AG09309 (cell line): Measurements from ENCODE around the gene RBM18.

Experiments used
- DNase-seq: peaks from one replicate; pipeline ENCODE4 v3.0.0-alpha.2; 2010; ENCODE audit warnings: low read depth
- H3K4me3 ChIP-seq: 2 replicates; pipeline ENCODE4 v1.5.1; 2011; ENCODE audit warnings: mild to moderate bottlenecking, low read depth, low read length, moderate library complexity; ENCODE audit not compliant: control insufficient read depth
- TF ChIP-seq, protein P1 (sequence below): IDR thresholded peaks from 2 replicates; pipeline ENCODE4 v1.5.1; 2011; ENCODE audit warnings: mild to moderate bottlenecking, low read depth, low read length, inconsistent platforms; ENCODE audit not compliant: insufficient read depth, control insufficient read depth; ENCODE audit errors: missing control alignments

The RBM18 gene

DNA sequence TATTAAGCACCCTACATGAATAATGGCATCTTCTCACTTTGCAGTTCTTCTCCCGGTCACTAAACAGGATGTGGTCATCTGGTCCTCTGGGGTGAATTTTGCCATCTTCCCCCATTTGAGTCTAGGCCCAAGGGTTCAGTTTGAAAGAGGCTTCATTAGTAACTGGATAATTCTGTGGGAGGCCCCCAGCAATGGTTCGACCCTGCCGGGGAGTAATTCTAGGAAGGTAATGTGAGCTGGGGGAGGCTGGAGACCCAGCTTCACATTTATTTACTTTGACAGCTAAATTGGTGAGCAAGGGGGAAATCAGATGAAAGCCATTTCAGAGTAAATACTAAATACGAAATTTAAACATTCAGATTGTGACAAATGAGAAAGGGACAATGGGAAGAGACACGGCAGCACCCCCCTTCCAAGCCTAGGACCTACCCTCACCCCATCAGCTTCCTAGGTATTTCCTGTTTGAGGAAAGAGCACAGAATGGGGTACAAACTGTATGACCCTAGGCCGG, 31.8 kb downstream of the RBM18 start:
- no peak overlapping the region for H3K4me3 ChIP-seq
- TF ChIP-seq, protein P1, sequence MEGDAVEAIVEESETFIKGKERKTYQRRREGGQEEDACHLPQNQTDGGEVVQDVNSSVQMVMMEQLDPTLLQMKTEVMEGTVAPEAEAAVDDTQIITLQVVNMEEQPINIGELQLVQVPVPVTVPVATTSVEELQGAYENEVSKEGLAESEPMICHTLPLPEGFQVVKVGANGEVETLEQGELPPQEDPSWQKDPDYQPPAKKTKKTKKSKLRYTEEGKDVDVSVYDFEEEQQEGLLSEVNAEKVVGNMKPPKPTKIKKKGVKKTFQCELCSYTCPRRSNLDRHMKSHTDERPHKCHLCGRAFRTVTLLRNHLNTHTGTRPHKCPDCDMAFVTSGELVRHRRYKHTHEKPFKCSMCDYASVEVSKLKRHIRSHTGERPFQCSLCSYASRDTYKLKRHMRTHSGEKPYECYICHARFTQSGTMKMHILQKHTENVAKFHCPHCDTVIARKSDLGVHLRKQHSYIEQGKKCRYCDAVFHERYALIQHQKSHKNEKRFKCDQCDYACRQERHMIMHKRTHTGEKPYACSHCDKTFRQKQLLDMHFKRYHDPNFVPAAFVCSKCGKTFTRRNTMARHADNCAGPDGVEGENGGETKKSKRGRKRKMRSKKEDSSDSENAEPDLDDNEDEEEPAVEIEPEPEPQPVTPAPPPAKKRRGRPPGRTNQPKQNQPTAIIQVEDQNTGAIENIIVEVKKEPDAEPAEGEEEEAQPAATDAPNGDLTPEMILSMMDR, result no peak
- DNase-seq, result no peak

DNA sequence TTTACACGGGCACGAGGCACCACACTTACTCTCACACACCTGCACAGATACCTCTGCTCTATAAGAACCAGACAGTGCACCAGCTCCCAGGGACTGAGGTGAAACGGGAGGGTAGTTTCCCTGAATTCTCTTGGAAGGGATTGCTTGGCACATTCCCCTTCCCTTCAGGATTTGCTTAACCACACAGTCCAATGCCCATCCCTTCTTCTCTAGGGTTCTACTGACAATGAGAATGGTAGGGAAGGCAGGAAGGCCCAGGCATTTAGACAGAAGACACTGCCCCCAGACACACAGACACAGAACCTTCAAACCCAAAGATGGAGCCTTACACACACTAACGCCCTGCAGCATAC, 35.2 kb downstream of the RBM18 start:
- H3K4me3 ChIP-seq, result no peak overlapping the region
- no peak for DNase-seq
- TF ChIP-seq, protein P1, result no peak

DNA sequence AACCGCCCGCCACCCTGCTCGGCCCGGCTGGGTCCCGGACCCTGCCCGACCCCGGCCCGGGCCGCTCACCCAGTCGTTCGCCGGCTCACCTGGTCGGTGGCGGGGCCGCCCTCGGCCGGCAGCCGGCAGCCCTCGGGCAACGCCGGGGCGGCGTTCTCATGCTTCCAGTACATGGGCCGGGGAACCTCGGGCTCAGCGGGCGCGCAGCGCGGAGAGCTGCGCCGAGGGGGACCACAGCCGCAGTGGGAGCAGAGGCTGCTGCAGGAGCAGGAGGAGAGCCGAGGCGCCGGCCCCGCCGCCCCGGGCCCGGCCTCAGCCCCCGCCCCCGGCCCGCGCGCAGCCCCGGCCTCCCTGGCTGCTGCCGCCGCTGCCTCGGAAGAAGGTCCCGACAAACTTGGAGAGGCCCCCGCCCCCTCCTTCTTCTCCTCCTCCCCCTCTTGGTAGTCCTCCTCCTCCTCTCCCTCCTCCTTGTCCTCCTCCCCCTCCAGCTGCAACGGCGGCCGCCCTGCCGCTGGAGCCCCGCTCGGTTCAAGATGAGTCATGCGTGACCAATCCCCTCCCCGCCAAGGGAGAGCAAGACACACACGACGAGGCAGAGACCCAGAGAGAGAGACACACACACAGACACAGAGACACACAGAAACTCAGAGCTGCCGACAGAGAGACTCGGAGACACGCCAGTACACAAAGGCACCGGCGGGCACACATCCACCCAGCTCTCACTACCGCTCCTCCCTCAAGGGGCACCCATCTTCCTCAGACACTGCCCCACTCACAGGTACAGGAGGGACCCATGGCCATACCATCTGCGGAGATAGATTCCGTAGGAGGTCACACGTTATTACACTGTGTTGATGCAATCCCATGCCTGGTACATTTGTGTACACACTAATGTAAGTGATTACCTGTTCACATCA, 35.8 kb downstream of the RBM18 start, which contains the start of gene LHX6:
Gene LHX6 (minus strand): TSS at position 390 of the 917 bp plus-strand sequence. CDS start 217 bp downstream, at position 173.
- H3K4me3 ChIP-seq, result no peak within 1 kb of the TSS; the same call in 1 of the 2 replicates
- TF ChIP-seq, protein P1, result no peak
- DNase-seq, result no peak

DNA sequence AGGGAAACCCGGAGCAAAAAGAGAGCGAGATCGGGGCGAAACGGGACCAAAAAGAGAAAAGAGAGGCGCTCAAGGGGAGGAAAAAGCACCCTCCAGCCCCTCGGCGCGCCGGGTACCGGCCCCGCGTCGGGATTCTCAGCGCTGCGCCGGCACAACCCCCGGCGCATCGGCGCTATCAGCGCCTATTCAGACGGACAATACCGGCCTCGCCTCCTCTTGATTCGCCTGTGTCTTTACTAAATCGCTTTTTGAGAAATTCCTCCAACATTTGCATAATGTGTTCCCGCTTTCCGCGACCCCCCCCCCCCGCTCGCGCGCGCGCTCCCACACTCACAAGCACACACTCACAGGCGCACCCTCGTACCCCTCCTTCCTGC, 36.5 kb downstream of the RBM18 start:
- TF ChIP-seq, protein P1, result no peak
- no peak for DNase-seq
- H3K4me3 ChIP-seq, result no peak overlapping the region; the same call in 1 of the 2 replicates

DNA sequence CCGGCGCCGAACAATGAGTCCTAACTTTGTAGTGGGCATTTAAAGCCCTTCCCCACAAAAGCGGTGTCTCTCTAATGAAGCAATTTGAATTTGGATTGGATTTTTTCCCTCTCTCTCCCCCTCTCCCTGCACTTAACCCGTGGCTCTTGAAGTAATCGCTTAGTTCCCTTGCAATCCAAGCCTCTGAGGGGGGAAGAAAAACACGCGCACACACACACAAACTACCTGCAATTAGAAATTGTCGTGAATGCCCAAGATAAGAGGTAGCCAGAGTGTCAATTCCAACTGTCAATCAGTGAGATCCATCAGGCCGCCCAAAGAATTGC, 37.1 kb downstream of the RBM18 start:
- H3K4me3 ChIP-seq, result no peak overlapping the region

DNA sequence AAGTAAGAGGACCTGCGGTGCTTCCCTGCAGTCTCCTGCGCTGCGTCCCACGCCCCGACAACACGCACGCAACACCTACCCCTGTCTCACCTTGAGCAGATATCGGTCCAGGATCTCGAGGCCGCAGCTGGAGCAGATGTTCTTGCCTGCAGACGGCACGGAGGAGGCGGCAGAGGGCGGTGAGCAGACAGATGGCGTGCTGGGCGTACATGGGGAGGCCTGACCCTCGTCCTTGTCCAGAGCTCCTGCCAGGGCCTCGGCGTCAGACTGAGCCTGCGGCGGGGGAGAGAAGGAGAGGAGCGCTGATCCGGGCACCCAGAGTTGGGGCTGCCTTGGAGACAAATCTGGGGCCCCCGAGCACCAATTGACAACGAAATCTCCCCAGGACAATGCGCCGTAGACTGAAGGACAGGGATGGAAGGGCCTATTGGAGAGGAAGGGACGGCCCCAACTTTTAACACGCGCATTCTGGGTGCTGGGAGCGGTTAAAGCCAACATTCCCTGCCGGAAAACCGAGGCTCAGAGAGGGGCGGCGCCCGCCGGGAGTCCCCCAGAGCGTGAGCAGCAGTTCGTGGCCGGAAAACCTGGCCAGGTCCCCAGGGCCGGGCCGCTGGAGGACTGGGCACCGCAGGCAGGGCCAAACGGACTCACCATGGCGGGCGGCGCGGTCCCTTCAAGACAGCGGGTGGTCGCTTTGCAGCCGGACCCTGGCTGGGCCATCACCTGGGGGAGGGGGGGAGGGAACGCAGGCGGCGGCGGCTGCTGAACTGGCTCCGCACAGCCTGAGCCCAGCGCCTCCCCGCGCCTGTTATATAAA, 37.7 kb downstream of the RBM18 start:
- no peak for DNase-seq
- no peak overlapping the region for H3K4me3 ChIP-seq
- TF ChIP-seq, protein P1, result no peak

More for the DNA sequence above, 37.1 kb downstream of the RBM18 start:
- no peak for DNase-seq
- TF ChIP-seq, protein P1, result no peak
